ENCODE measurements around the gene ASPRV1.

The ASPRV1 gene

GRCh38 chr2:69950241-69950640 is 11.2 kb downstream of the ASPRV1 start:
- TF ChIP-seq TAF1 (IDR thresholded peaks at IDR 0.05; ENCODE audit: borderline replicate concordance, insufficient read depth, low read length) (no peak), SIN3A (IDR thresholded peaks at IDR 0.05; ENCODE audit: borderline replicate concordance, insufficient read depth, low read length) (no peak), FOXP2 (optimal IDR thresholded peaks at IDR 0.05; ENCODE audit: borderline replicate concordance, extremely low read depth, extremely low read length, insufficient read depth) (no peak), POLR2AphosphoS5 (IDR thresholded peaks at IDR 0.05; ENCODE audit: low read depth, low read length) (no peak)
- TF ChIP-seq, protein P1, sequence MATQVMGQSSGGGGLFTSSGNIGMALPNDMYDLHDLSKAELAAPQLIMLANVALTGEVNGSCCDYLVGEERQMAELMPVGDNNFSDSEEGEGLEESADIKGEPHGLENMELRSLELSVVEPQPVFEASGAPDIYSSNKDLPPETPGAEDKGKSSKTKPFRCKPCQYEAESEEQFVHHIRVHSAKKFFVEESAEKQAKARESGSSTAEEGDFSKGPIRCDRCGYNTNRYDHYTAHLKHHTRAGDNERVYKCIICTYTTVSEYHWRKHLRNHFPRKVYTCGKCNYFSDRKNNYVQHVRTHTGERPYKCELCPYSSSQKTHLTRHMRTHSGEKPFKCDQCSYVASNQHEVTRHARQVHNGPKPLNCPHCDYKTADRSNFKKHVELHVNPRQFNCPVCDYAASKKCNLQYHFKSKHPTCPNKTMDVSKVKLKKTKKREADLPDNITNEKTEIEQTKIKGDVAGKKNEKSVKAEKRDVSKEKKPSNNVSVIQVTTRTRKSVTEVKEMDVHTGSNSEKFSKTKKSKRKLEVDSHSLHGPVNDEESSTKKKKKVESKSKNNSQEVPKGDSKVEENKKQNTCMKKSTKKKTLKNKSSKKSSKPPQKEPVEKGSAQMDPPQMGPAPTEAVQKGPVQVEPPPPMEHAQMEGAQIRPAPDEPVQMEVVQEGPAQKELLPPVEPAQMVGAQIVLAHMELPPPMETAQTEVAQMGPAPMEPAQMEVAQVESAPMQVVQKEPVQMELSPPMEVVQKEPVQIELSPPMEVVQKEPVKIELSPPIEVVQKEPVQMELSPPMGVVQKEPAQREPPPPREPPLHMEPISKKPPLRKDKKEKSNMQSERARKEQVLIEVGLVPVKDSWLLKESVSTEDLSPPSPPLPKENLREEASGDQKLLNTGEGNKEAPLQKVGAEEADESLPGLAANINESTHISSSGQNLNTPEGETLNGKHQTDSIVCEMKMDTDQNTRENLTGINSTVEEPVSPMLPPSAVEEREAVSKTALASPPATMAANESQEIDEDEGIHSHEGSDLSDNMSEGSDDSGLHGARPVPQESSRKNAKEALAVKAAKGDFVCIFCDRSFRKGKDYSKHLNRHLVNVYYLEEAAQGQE (IDR thresholded peaks at IDR 0.05; ENCODE audit: insufficient read depth in 1 of 2, low read depth in 2 of 2, low read length in 2 of 2): no peak

GRCh38 chr2:69948963-69949645 is 12.3 kb downstream of the ASPRV1 start:
- TF ChIP-seq POLR2AphosphoS5 (IDR thresholded peaks at IDR 0.05; ENCODE audit: low read depth, low read length): no peak
- TF ChIP-seq TAF1 (IDR thresholded peaks at IDR 0.05; ENCODE audit: borderline replicate concordance, insufficient read depth, low read length): no peak
- no peak for TF ChIP-seq SIN3A (IDR thresholded peaks at IDR 0.05; ENCODE audit: borderline replicate concordance, insufficient read depth, low read length)
- TF ChIP-seq FOXP2 (optimal IDR thresholded peaks at IDR 0.05; ENCODE audit: borderline replicate concordance, extremely low read depth, extremely low read length, insufficient read depth): no peak
- TF ChIP-seq, protein P1 (IDR thresholded peaks at IDR 0.05; ENCODE audit: insufficient read depth in 1 of 2, low read depth in 2 of 2, low read length in 2 of 2): no peak

GRCh38 chr2:69948032-69948962 is 13.1 kb downstream of the ASPRV1 start:
- no peak for TF ChIP-seq TAF1 (IDR thresholded peaks at IDR 0.05; ENCODE audit: borderline replicate concordance, insufficient read depth, low read length)
- TF ChIP-seq, protein P1 (IDR thresholded peaks at IDR 0.05; ENCODE audit: insufficient read depth in 1 of 2, low read depth in 2 of 2, low read length in 2 of 2): no peak
- no peak for TF ChIP-seq SIN3A (IDR thresholded peaks at IDR 0.05; ENCODE audit: borderline replicate concordance, insufficient read depth, low read length)
- TF ChIP-seq FOXP2 (optimal IDR thresholded peaks at IDR 0.05; ENCODE audit: borderline replicate concordance, extremely low read depth, extremely low read length, insufficient read depth): no peak
- TF ChIP-seq POLR2AphosphoS5 (IDR thresholded peaks at IDR 0.05; ENCODE audit: low read depth, low read length): no peak

GRCh38 chr2:69947325-69947931 is 14.0 kb downstream of the ASPRV1 start:
- TF ChIP-seq FOXP2 (optimal IDR thresholded peaks at IDR 0.05; ENCODE audit: borderline replicate concordance, extremely low read depth, extremely low read length, insufficient read depth): no peak
- TF ChIP-seq, protein P1 (IDR thresholded peaks at IDR 0.05; ENCODE audit: insufficient read depth in 1 of 2, low read depth in 2 of 2, low read length in 2 of 2): no peak
- no peak for TF ChIP-seq TAF1 (IDR thresholded peaks at IDR 0.05; ENCODE audit: borderline replicate concordance, insufficient read depth, low read length)
- no peak for TF ChIP-seq POLR2AphosphoS5 (IDR thresholded peaks at IDR 0.05; ENCODE audit: low read depth, low read length)
- no peak for TF ChIP-seq SIN3A (IDR thresholded peaks at IDR 0.05; ENCODE audit: borderline replicate concordance, insufficient read depth, low read length)

All from PFSK-1 (cell line).